IPS-18c (cell line): ENCODE data around the gene G2E3.
"Not testable (repeated sequence)": the region's sequence is repeated elsewhere in the genome, so short reads cannot be mapped to it uniquely, and the experiment has no call there.

Experiments
- H3K4me3 ChIP-seq: 2 replicates; pipeline ENCODE4 v1.7.0; 2013; ENCODE audit warnings: low read depth, mild to moderate bottlenecking, low read length, moderate library complexity; ENCODE audit not compliant: insufficient read depth
- H3K9me3 ChIP-seq: one replicate; pipeline ENCODE4 v1.6.1; 2013; ENCODE audit warnings: mild to moderate bottlenecking, low read length, moderate library complexity; ENCODE audit not compliant: control insufficient read depth, insufficient read depth

Gene G2E3

DNA sequence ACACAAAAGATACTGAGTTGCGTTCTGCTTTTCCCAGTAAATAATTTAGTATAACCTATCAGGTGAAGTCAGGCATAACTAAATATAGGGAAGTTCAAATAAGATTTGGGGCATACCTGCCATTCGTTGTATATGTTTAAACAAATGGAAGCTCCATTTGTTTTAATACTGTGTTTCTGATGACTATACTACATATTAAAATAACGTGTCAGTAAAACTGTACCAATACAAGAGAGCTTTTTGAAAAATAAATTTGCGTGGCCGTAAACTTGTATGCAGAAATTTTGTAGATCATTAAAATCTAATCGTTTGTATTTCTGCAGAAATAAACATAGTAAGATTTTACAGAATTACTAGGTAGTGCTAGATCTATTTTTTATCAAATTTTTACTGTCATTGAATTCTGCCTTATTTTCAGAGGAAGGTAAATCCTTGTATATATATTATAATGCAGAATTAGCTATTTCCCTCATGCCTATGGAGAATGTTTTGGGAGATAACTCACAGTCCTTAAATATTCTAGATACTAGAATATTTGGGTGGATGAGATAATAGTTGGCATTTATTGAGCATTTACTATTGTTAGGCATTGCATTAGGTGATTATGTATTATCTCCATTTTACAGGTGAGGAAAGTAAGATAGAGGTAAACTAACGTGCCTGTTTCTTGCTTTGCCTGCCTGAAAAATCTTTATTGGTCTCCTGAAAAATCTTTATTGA, 64.6 kb downstream of the G2E3 start:
- Histone ChIP-seq H3K9me3 (no peaks in the 10 kb centered on the region), H3K4me3 (no peak overlapping the region)

DNA sequence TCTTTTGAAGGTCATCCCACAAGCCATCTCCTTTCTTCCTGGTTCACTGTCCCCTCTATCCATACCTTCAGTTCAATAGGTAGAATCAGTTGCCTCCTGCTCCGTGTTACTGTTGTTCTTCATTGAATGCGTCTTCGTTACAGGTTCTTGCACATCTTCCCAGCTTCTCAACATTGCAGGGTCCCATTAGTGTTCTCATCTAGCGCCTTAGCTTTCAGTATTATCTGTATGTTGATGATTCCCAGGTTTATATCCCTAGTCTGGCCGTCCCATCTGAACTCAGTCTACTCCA, 65.1 kb downstream of the G2E3 start:
- Histone ChIP-seq H3K4me3 (no peak overlapping the region; the same call in 1 of the 2 replicates), H3K9me3 (no peaks in the 10 kb centered on the region)

- H3K4me3 ChIP-seq = no peak overlapping the region
- H3K9me3 ChIP-seq = no peaks in the 10 kb centered on the region
Measured at GRCh38 chr14:30625533-30625932, 66.6 kb downstream of the G2E3 start.

- not testable (repeated sequence) for H3K4me3 ChIP-seq, H3K9me3 ChIP-seq
Measured at GRCh38 chr14:30629432-30629831, 70.5 kb downstream of the G2E3 start.

DNA sequence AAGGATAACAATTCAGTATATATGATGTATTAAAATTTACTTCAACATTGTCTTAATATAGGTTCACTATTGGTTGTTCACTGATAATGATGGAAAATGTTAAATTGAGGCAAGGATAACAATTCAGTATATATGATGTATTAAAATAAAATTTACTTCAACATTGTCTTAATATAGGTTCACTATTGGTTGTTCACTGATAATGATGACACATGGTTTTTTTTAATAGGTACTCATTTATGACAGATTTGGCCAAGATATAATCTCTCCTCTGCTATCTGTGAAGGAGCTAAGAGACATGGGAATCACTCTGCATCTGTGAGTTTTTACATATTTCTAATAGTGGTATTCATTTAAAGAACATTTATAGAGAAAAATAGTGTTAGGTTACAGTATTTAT, 71.3 kb downstream of the G2E3 start:
- H3K9me3 ChIP-seq = no peaks in the 10 kb centered on the region
- H3K4me3 ChIP-seq = no peak overlapping the region

DNA sequence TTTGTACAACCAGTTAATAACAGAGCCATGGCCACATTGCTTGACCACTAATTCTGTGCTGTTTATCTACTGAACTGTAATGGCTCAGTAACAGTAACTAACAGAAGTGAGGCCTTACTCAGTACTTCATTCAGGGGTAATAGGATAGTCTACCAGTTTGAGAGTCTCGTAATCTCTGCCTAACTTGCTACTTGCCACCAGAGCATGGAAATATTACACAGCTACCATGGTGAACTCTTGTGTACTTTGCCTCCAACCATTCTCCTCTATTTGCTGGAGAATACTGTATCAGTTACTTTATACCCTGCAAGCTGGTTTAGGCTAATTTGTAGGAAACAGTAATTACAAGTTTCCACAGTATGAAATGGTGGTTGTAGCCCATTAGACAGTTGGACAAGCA, 73.8 kb downstream of the G2E3 start:
- Histone ChIP-seq H3K4me3 (no peak overlapping the region), H3K9me3 (no peaks in the 10 kb centered on the region)

GRCh38 chr14:30638926-30639325, 80.0 kb downstream of the G2E3 start:
- Histone ChIP-seq H3K4me3 (no peak overlapping the region), H3K9me3 (no peaks in the 10 kb centered on the region)

DNA sequence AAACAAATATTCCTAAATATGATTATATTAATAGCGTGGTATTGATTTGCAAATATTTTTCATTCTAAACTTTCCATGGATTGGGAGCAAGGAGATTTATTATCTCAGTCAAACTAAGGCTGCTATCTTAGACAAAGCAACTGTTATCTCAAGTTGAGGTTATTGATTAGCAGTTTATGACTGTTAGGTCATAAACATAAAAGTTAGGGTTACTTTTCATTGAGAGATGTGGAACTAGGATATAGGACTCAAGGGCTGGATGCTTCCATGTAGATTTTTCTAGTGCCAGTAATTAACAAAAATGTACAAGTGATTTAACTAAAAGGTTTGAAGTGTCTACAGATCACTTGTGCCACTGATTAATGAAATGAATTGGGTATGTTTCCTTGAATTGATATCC, 82.2 kb downstream of the G2E3 start:
- Histone ChIP-seq H3K4me3 (no peak overlapping the region), H3K9me3 (no peaks in the 10 kb centered on the region)

- not testable (repeated sequence) for H3K4me3 ChIP-seq, H3K9me3 ChIP-seq
Measured at GRCh38 chr14:30644462-30644861, 85.5 kb downstream of the G2E3 start.

- no peaks in the 10 kb centered on the region for H3K9me3 ChIP-seq
- H3K4me3 ChIP-seq = no peak overlapping the region
Measured at GRCh38 chr14:30645600-30645999, 86.6 kb downstream of the G2E3 start.

- no peaks in the 10 kb centered on the region for H3K9me3 ChIP-seq
- H3K4me3 ChIP-seq = no peak overlapping the region
Measured at GRCh38 chr14:30648471-30648870, 89.5 kb downstream of the G2E3 start.

DNA sequence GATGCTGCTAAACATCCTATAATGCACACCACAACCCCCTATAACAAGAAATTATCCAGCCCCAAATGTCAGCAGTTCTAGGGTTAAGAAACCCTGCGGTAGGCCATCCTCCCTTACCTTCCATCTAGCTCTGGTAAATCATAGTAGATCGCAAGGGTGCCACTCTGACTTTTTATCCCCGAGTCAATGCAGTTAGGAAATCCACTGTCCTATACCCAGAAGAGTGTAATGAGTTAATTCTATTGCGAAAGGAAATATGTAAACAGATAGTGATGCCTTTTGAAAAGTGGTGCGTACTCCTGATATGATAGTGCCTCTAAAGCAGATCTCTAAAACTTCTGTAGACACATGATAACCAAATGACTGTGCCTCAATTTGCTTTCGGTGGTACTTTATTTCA, 93.0 kb downstream of the G2E3 start:
- Histone ChIP-seq H3K4me3 (no peak overlapping the region), H3K9me3 (no peaks in the 10 kb centered on the region)

- H3K9me3 ChIP-seq = no peaks in the 10 kb centered on the region
Measured at GRCh38 chr14:30655124-30655523, 96.2 kb downstream of the G2E3 start.

GRCh38 chr14:30655658-30656057, 96.7 kb downstream of the G2E3 start:
- Histone ChIP-seq H3K9me3 (no peaks in the 10 kb centered on the region), H3K4me3 (no peak overlapping the region)

More at GRCh38 chr14:30655124-30655523, 96.2 kb downstream of the G2E3 start:
- H3K4me3 ChIP-seq = no peak overlapping the region

DNA sequence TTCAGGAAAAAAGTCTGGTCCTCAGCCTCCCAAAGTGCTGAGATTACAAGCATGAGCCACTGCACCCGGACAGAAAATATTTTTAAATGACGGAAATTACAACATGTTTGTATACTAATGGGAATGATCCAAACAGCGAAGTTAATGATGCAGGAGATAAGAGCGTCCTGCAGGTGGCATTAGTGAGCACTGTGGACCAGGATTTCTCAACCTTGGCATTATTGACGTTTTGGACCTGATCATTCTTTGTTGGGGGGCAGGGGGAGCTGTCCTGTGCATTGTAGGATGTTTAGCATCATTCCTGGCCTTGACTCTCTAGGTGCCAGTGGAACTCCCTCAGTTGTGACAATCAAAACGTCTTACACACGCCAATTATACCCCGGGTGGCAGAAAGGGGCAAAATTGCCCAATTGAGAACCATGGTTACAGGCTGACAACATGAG, 97.3 kb downstream of the G2E3 start:
- Histone ChIP-seq H3K9me3 (no peaks in the 10 kb centered on the region), H3K4me3 (no peak overlapping the region)

- Histone ChIP-seq H3K4me3 (no peak overlapping the region), H3K9me3 (no peaks in the 10 kb centered on the region)
Measured at GRCh38 chr14:30657050-30657449, 98.1 kb downstream of the G2E3 start.

DNA sequence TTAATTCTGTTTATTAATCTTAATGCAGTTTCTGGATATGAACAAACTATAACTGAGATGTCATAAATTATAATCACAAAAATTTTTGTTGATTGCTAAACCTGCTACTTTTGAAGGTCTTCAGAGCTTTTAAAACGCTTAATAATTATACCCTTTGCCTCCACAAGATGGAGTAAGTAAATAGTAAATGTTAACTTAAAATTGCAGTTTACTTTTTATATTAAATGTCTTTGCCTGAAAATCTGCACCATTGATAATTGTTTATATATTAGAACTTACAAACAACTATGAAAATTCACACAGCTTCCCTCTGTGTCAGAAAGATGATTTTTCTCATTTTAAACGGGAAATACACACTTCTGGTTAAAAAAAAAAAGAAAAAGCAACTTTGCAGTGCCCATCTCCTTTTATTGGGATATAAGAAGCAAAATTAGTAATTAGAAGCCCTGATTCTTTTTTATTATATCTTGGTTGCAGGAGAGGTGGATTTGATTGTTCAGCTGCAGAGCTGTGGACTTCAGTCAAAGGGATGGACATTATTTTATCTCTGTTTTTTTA, 98.7 kb downstream of the G2E3 start:
- Histone ChIP-seq H3K4me3 (no peak overlapping the region), H3K9me3 (no peaks in the 10 kb centered on the region)

DNA sequence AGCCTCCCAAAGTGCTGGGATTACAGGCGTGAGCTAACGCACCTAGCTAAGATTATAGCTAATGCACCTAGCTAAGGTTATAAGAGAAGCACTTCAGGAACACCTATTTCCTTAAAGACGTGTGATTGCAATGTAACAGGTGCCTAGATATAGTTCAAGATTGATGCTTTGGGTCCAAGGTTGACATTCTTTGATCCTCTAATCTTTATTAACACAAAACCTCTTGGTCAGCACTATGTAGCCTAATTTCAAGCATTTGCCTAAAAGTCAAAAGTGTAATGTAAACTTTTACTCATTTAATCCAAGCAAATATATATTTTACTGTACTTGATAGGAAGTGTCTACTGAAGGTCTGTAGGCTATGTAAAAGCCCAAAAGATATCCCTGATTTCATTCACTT, 99.7 kb downstream of the G2E3 start:
- Histone ChIP-seq H3K9me3 (no peaks in the 10 kb centered on the region), H3K4me3 (no peak overlapping the region)

DNA sequence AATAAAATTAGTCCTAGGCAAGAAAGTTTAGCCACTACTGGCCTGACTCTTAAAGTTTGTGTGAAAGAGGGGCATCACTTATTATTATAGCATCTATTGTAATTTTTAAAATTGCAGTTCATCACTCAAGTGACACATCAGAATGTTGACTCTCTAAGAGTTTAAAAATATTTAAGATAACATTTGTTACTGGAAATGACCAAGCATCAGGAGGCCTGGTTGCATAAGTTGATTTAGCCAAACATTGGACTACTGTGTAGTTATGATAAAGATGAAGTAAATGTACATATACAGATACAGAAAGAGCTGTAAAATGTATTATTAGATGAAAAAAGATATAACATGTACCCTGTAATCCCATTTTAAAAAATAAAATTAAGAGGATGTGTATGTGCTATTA, 110.6 kb downstream of the G2E3 start:
- Histone ChIP-seq H3K9me3 (no peaks in the 10 kb centered on the region), H3K4me3 (no peak overlapping the region)
